HepG2 (cell line): ENCODE data around the gene TRPC4AP. TPM values are rescaled to one million over a fixed set of nuclear protein-coding genes. Genes with fewer than 3 reads are reported as not detected.
A peak's percentile ranks its signal among the peaks of the same experiment; 100 is the strongest.

Experiments
- ATF3 ChIP-seq: sonication (generic); formaldehyde crosslinking; IDR thresholded peaks from 2 replicates; pipeline ENCODE4 v1.4.0; 2020; ENCODE audit warnings: missing genetic modification reagents
- BRF2 ChIP-seq: sonication (generic); formaldehyde crosslinking; IDR thresholded peaks from 2 replicates; pipeline ENCODE4 v1.8.1; 2022; ENCODE audit warnings: mild to moderate bottlenecking, missing genetic modification reagents
- HMGXB4 ChIP-seq, 2 experiments: sonication (generic) in 1 of 2; formaldehyde crosslinking in 1 of 2; IDR thresholded peaks; 2 replicates each; pipeline versions ENCODE4 v1.4.0 to v1.6.1; 2018 to 2020; ENCODE audit warnings: missing genetic modification reagents in 2 of 2, borderline replicate concordance in 1 of 2, low read depth in 1 of 2, mild to moderate bottlenecking in 1 of 2, missing biosample characterization in 1 of 2
- KDM5A ChIP-seq: fragments of 200-600 bp; sonication (generic); IDR thresholded peaks from 2 replicates; pipeline ENCODE4 v1.7.0; 2018; ENCODE audit warnings: antibody characterized with exemption, mild to moderate bottlenecking, low read length, borderline replicate concordance
- RBFOX2 ChIP-seq: fragments of 200-400 bp; formaldehyde crosslinking; IDR thresholded peaks from 2 replicates; pipeline ENCODE4 v1.6.1; 2017; ENCODE audit warnings: low read depth, mild to moderate bottlenecking, low read length
- RERE ChIP-seq: IDR thresholded peaks from 2 replicates; pipeline ENCODE4 v1.6.1; 2016; ENCODE audit warnings: low read depth, missing genetic modification reagents, missing compliant biosample characterization
- RFX1 ChIP-seq: fragments of 450-650 bp; IDR thresholded peaks from 2 replicates; pipeline ENCODE4 v1.6.1; 2017
- ZFX ChIP-seq: sonication (generic); formaldehyde crosslinking; IDR thresholded peaks from 2 replicates; pipeline ENCODE4 v1.4.0; 2020; ENCODE audit warnings: mild to moderate bottlenecking, low read depth, missing genetic modification reagents, moderate library complexity
- ZNF10 ChIP-seq: sonication (generic); formaldehyde crosslinking; IDR thresholded peaks from 2 replicates; pipeline ENCODE4 v1.4.0; 2020; ENCODE audit warnings: mild to moderate bottlenecking, low read depth, missing genetic modification reagents, borderline replicate concordance
- ZNF180 ChIP-seq: sonication (generic); formaldehyde crosslinking; IDR thresholded peaks from 2 replicates; pipeline ENCODE4 v1.4.0; 2020; ENCODE audit warnings: low read depth, missing genetic modification reagents, borderline replicate concordance
- ZNF281 ChIP-seq: sonication (generic); formaldehyde crosslinking; IDR thresholded peaks from 2 replicates; pipeline ENCODE4 v1.4.0; 2020; ENCODE audit warnings: missing genetic modification reagents, borderline replicate concordance
- ZNF629 ChIP-seq: sonication (generic); formaldehyde crosslinking; conservative IDR thresholded peaks from 2 replicates; pipeline ENCODE4 v1.5.0; 2020; ENCODE audit warnings: missing genetic modification reagents
- ZUFSP ChIP-seq: sonication (generic); formaldehyde crosslinking; IDR thresholded peaks from 2 replicates; pipeline ENCODE4 v1.9.0; 2021; ENCODE audit warnings: missing genetic modification reagents, mild to moderate bottlenecking, borderline replicate concordance
- polyA plus RNA-seq, 8 experiments: library from polyadenylated mRNA; depleted of rRNA in 3 of 8; stranded (reverse) in 7 of 8; unstranded in 1 of 8; fragments of >200 nt; fragmentation: Illumina TruSeq in 4 of 8; extraction: Trizol in 4 of 8; gene quantifications; 2 replicates each; pipeline versions ENCODE4 v1.2.1 to v1.2.3, GENCODE V29; 2011 to 2016; ENCODE audit warnings: low read depth in 4 of 8, missing spikeins in 1 of 8, mixed read lengths in 1 of 8; ENCODE audit not compliant: insufficient read depth in 1 of 8
- total RNA-seq, 5 experiments: library from RNA; depleted of rRNA; stranded (reverse); fragments of >200 nt; fragmentation: Illumina TruSeq; extraction: Trizol; gene quantifications; 2 replicates each; pipeline ENCODE4 v1.2.3, GENCODE V29; 2016; ENCODE audit warnings: low read depth in 1 of 5

TRPC4AP gene
- total and polyA plus RNA-seq, 2 of the 13 experiments (the other 11 are each of a cell fraction or from before 2014, with no cell fraction given) = 136 to 137 TPM

GRCh38 chr20:34994509-34995131, 98.0 kb downstream of the TRPC4AP start (continued):
- TF ChIP-seq HMGXB4 (CRISPR knock-in tag; IDR thresholded peaks at IDR 0.05; ENCODE audit: borderline replicate concordance in 1 of 2, low read depth in 1 of 2) = no peak; a peak in 1 of 4 replicates
- TF ChIP-seq ZNF281 (CRISPR knock-in tag) = no peak; the same call in 1 of the 2 replicates
- no peak for TF ChIP-seq ATF3 (CRISPR knock-in tag)
- TF ChIP-seq ZNF10 (CRISPR knock-in tag) = no peak
- TF ChIP-seq BRF2 = 0 out of 2 replicates have a peak, but pooled peaks have one; percentile 58
- TF ChIP-seq ZNF180 = no peak
- TF ChIP-seq ZFX (CRISPR knock-in tag) = peak; percentile 64; the same call in 1 of the 2 replicates
- TF ChIP-seq RFX1 = no peak
- TF ChIP-seq RBFOX2 = no peak
- TF ChIP-seq ZNF629 (CRISPR knock-in tag) = no peak
- TF ChIP-seq KDM5A = no peak
- no peak for TF ChIP-seq ZUFSP
- TF ChIP-seq RERE (CRISPR knock-in tag) = no peak
